Measurements from ENCODE around the gene USP22.

USP22 gene

DNA sequence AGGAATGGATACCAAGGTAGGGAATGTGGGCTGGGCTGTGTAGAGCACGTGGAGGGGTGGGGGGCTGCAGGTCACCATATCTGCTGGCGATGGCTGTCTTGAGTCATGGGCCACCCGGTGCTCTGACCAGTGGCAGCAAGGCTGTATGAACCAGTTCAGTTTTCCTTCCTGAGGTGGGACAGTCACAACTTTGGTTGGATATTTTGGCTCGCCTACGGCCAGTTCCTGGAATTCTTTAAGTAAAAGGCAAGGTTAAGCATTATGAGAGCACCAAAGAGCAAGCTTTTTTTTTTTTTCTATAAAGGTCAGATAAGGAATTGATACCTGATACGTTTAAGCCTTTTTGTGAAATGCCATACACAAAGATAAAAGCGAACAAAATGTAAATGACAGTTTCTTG is 81.9 kb downstream of the USP22 start:
- DNase-seq (ENCODE audit: low read depth): no peak

DNA sequence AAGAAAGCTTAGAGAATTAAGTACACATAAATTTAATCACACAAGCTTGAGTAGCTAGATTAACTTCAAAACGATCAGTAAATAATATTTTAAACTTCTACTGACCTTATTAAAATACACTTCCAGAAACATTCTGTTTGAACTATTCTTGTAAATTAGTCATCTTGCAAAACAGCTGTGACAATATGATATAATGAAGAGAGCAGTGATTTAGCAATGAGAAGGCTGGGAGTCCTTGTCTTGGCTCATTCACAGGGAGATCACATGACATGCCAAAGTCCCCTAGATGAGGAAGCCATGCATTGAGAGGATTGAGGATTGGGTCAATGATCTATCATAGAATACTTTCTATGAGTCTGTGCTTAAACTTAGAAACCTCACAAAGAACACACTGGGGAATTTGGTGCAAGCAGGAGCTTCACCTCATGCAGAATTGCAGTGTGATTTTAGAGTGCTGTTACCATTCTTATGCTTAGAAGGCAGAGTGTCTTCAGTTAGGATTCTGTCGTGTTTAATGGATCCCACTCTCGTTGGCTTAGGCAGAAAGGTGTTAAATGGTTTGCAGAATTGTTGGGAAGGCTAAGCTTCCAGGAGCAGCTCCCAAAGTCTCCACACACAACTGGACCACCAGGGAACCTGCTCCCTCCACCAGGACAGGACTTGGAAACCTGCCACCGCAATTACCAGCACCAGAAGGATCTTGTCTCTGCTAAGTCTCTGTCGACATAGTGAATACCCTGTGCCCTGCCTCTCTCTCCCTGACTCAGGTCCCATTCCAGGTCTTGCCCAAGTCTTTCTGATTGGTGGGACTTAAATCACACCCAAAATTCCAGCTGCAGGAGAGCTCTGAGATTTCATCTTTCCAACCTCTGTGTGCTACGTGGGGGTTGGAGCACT is 87.1 kb downstream of the USP22 start:
- H3K4me3 ChIP-seq (ENCODE audit: low read length): no peak overlapping the region
- TF ChIP-seq, protein P1, sequence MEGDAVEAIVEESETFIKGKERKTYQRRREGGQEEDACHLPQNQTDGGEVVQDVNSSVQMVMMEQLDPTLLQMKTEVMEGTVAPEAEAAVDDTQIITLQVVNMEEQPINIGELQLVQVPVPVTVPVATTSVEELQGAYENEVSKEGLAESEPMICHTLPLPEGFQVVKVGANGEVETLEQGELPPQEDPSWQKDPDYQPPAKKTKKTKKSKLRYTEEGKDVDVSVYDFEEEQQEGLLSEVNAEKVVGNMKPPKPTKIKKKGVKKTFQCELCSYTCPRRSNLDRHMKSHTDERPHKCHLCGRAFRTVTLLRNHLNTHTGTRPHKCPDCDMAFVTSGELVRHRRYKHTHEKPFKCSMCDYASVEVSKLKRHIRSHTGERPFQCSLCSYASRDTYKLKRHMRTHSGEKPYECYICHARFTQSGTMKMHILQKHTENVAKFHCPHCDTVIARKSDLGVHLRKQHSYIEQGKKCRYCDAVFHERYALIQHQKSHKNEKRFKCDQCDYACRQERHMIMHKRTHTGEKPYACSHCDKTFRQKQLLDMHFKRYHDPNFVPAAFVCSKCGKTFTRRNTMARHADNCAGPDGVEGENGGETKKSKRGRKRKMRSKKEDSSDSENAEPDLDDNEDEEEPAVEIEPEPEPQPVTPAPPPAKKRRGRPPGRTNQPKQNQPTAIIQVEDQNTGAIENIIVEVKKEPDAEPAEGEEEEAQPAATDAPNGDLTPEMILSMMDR (conservative IDR thresholded peaks at IDR 0.05; ENCODE audit: low read length): no peak
- DNase-seq (ENCODE audit: low read depth): no peak

More for the DNA sequence above, 81.9 kb downstream of the USP22 start:
- H3K4me3 ChIP-seq (ENCODE audit: low read length): no peak overlapping the region
- TF ChIP-seq, protein P1 (conservative IDR thresholded peaks at IDR 0.05; ENCODE audit: low read length): no peak

DNA sequence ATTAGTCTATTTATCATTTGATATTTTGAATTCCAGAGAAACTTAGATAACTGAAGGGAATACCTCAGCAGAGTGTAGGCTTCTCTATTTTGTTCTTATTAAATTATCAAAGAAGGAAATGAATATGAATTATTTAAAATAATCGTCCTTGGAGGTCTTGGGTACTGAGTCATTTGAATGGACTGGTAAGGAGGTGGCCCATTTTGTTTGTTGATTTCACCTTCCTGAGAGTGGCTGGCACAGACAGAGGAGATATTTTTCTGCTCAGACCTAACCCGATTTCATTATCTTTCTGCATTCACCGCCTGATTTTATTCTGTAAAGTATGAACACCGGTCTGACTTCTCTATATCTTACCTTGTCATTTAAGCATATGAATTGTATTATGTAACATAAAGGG is 88.0 kb downstream of the USP22 start:
- H3K4me3 ChIP-seq (ENCODE audit: low read length): no peak overlapping the region
- DNase-seq (ENCODE audit: low read depth): no peak
- TF ChIP-seq, protein P1 (conservative IDR thresholded peaks at IDR 0.05; ENCODE audit: low read length): no peak

DNA sequence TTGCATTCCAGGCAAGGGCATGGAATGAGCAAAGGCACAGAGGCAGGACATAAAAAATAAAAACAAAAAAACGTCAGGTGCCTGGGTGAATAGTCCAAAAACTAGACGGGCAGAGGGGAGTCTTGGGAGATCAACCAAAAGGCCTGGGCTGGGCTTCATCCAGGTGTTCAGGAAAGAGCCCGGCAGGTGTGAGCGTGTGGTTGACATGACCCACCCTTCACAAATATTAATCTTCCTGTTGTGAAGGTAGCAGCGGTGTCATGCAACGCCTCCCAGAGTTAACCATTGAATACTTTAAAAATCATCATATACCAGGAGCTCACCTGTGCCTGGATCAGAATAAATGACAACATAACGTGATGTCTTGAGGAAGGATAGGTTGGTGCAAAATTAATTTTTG is 90.6 kb downstream of the USP22 start:
- DNase-seq (ENCODE audit: low read depth): no peak
- H3K4me3 ChIP-seq (ENCODE audit: low read length): no peak overlapping the region

More for the DNA sequence above, 90.6 kb downstream of the USP22 start:
- TF ChIP-seq, protein P1 (conservative IDR thresholded peaks at IDR 0.05; ENCODE audit: low read length): no peak
